ENCODE results near the gene CLDN15.

The CLDN15 gene

GRCh38 chr7:101233907-101234547 is 3.6 kb downstream of the CLDN15 start:
- Histone ChIP-seq H3K4me3 (ENCODE audit: low read length) (no peak overlapping the region), H3K27me3 (ENCODE audit: insufficient read depth, low read length) (no peaks in the 10 kb centered on the region), H3K27ac (ENCODE audit: low read length) (no peak overlapping the region), H3K36me3 (ENCODE audit: insufficient read depth, low read depth, low read length) (peaks cover 10% of the 10 kb centered on the region; the same call in 1 of the 2 replicates), H3K9me3 (ENCODE audit: insufficient read depth, low read depth, low read length) (no peaks in the 10 kb centered on the region), H3K4me1 (ENCODE audit: insufficient read depth, low read length) (peaks cover 2% of the 10 kb centered on the region; the same call in 1 of the 2 replicates), H3K9ac (ENCODE audit: low read depth, low read length) (no peak overlapping the region)

GRCh38 chr7:101232141-101232850 is 5.3 kb downstream of the CLDN15 start:
- Histone ChIP-seq H3K4me1 (ENCODE audit: insufficient read depth, low read length) (no peaks in the 10 kb centered on the region; the same call in 1 of the 2 replicates), H3K9me3 (ENCODE audit: insufficient read depth, low read depth, low read length) (no peaks in the 10 kb centered on the region), H3K36me3 (ENCODE audit: insufficient read depth, low read depth, low read length) (no peaks in the 10 kb centered on the region), H3K27me3 (ENCODE audit: insufficient read depth, low read length) (no peaks in the 10 kb centered on the region), H3K27ac (ENCODE audit: low read length) (no peak overlapping the region), H3K4me3 (ENCODE audit: low read length) (peak overlapping the region; percentile 76), H3K9ac (ENCODE audit: low read depth, low read length) (peak overlapping the region; percentile 59; the same call in 1 of the 2 replicates)

DNA sequence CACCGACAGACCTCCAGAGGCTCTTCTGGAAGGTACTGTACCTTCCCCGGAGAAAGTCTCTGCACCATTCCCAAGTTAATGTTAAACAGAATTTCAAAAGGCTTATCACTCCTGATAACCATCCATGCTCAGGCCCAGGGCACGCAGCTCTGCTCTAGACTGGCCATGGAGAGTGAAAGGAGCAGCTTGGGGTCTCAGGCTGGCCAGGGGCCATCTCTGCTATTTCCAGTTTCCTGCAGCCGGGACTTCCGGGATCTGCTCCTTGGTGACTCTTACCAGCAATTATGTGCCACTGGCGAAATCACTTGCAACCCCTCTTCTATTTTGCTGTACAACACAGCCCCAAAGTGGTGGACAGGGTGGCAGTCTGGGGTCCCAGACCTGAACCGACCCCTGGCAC is 6.0 kb downstream of the CLDN15 start:
- H3K36me3 ChIP-seq (ENCODE audit: insufficient read depth, low read depth, low read length): peaks cover 3% of the 10 kb centered on the region; the same call in 1 of the 2 replicates
- H3K27me3 ChIP-seq (ENCODE audit: insufficient read depth, low read length): no peaks in the 10 kb centered on the region

GRCh38 chr7:101226721-101227120 is 10.9 kb downstream of the CLDN15 start:
- Histone ChIP-seq H3K9me3 (ENCODE audit: insufficient read depth, low read depth, low read length) (no peaks in the 10 kb centered on the region), H3K4me1 (ENCODE audit: insufficient read depth, low read length) (no peaks in the 10 kb centered on the region; the same call in 1 of the 2 replicates), H3K36me3 (ENCODE audit: insufficient read depth, low read depth, low read length) (peaks cover 20% of the 10 kb centered on the region), H3K4me3 (ENCODE audit: low read length) (no peak overlapping the region), H3K9ac (ENCODE audit: low read depth, low read length) (no peak overlapping the region), H3K27ac (ENCODE audit: low read length) (no peak overlapping the region), H3K27me3 (ENCODE audit: insufficient read depth, low read length) (no peaks in the 10 kb centered on the region)

More for the DNA sequence above, 6.0 kb downstream of the CLDN15 start:
- H3K9me3 ChIP-seq (ENCODE audit: insufficient read depth, low read depth, low read length): no peaks in the 10 kb centered on the region
- H3K9ac ChIP-seq (ENCODE audit: low read depth, low read length): peak overlapping the region; percentile 59; the same call in 1 of the 2 replicates
- H3K4me3 ChIP-seq (ENCODE audit: low read length): peak overlapping the region; percentile 76; the same call in 1 of the 2 replicates
- H3K27ac ChIP-seq (ENCODE audit: low read length): no peak overlapping the region
- H3K4me1 ChIP-seq (ENCODE audit: insufficient read depth, low read length): no peaks in the 10 kb centered on the region; the same call in 1 of the 2 replicates

DNA sequence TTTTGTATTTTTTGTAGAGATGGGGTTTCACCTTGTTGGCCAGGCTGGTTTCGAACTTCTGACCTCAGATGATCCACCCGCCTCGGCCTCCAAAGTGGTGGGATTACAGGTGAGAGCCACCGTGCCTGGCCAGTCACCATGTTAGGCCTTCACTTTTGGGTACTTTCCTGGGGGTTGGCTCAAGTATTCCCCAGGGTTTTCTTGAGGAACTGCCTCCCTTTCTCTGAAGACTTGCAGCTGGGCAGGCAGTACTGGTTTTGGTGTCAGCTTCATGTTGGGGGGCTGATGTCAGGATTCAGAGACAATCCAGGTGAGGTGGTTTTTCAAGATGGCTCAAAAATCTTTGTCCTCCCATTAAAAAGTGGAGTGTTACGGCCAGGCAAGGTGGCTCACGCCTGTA is 12.0 kb downstream of the CLDN15 start:
- Histone ChIP-seq H3K4me1 (ENCODE audit: insufficient read depth, low read length) (no peaks in the 10 kb centered on the region), H3K27me3 (ENCODE audit: insufficient read depth, low read length) (no peaks in the 10 kb centered on the region), H3K36me3 (ENCODE audit: insufficient read depth, low read depth, low read length) (peaks cover 20% of the 10 kb centered on the region), H3K27ac (ENCODE audit: low read length) (no peak overlapping the region), H3K9ac (ENCODE audit: low read depth, low read length) (no peak overlapping the region), H3K4me3 (ENCODE audit: low read length) (no peak overlapping the region), H3K9me3 (ENCODE audit: insufficient read depth, low read depth, low read length) (no peaks in the 10 kb centered on the region)

- no peaks in the 10 kb centered on the region for H3K9me3 ChIP-seq (ENCODE audit: insufficient read depth, low read depth, low read length)
- H3K36me3 ChIP-seq (ENCODE audit: insufficient read depth, low read depth, low read length): peaks cover 20% of the 10 kb centered on the region
These were observed 14.1 kb downstream of the CLDN15 start for GRCh38 chr7:101223528-101223927.

GRCh38 chr7:101222275-101222830 is 15.2 kb downstream of the CLDN15 start:
- Histone ChIP-seq H3K9me3 (ENCODE audit: insufficient read depth, low read depth, low read length) (no peaks in the 10 kb centered on the region), H3K27ac (ENCODE audit: low read length) (no peak overlapping the region), H3K9ac (ENCODE audit: low read depth, low read length) (no peak overlapping the region), H3K27me3 (ENCODE audit: insufficient read depth, low read length) (no peaks in the 10 kb centered on the region), H3K36me3 (ENCODE audit: insufficient read depth, low read depth, low read length) (peaks cover 20% of the 10 kb centered on the region), H3K4me3 (ENCODE audit: low read length) (no peak overlapping the region), H3K4me1 (ENCODE audit: insufficient read depth, low read length) (no peaks in the 10 kb centered on the region)

More at GRCh38 chr7:101223528-101223927, 14.1 kb downstream of the CLDN15 start:
- Histone ChIP-seq H3K4me3 (ENCODE audit: low read length) (no peak overlapping the region), H3K9ac (ENCODE audit: low read depth, low read length) (no peak overlapping the region), H3K27ac (ENCODE audit: low read length) (no peak overlapping the region), H3K4me1 (ENCODE audit: insufficient read depth, low read length) (no peaks in the 10 kb centered on the region), H3K27me3 (ENCODE audit: insufficient read depth, low read length) (no peaks in the 10 kb centered on the region)

DNA sequence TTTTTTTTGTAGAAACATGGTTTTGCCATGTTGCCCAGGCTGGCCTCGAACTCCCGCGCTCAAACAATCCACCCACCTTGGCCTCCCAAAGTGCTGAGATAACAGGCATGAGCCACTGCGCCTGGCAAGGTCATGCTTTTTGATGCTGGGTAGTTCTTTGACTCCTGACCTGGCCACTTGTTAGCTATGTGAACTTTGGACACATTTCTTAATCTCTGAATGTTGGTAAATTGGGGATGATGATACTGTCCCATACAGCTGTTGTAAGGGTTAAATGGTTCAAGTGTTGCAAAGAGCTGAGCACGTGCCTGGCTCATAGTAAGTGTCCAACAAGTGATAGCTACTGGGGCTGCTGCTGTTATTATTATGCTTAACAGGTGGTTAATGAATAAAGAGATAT is 17.3 kb downstream of the CLDN15 start:
- Histone ChIP-seq H3K36me3 (ENCODE audit: insufficient read depth, low read depth, low read length) (peaks cover 16% of the 10 kb centered on the region), H3K27me3 (ENCODE audit: insufficient read depth, low read length) (peaks cover 5% of the 10 kb centered on the region; the same call in 1 of the 2 replicates), H3K9ac (ENCODE audit: low read depth, low read length) (no peak overlapping the region), H3K4me1 (ENCODE audit: insufficient read depth, low read length) (no peaks in the 10 kb centered on the region; the same call in 1 of the 2 replicates), H3K27ac (ENCODE audit: low read length) (no peak overlapping the region), H3K9me3 (ENCODE audit: insufficient read depth, low read depth, low read length) (no peaks in the 10 kb centered on the region), H3K4me3 (ENCODE audit: low read length) (no peak overlapping the region)

GRCh38 chr7:101218236-101219125 is 19.1 kb downstream of the CLDN15 start:
- peak overlapping the region; percentile 90 for H3K4me3 ChIP-seq (ENCODE audit: low read length)
- no peak overlapping the region for H3K27ac ChIP-seq (ENCODE audit: low read length)
- H3K4me1 ChIP-seq (ENCODE audit: insufficient read depth, low read length): no peaks in the 10 kb centered on the region; the same call in 1 of the 2 replicates
- no peaks in the 10 kb centered on the region for H3K9me3 ChIP-seq (ENCODE audit: insufficient read depth, low read depth, low read length)
- H3K27me3 ChIP-seq (ENCODE audit: insufficient read depth, low read length): peaks cover 5% of the 10 kb centered on the region; the same call in 1 of the 2 replicates
- H3K36me3 ChIP-seq (ENCODE audit: insufficient read depth, low read depth, low read length): peaks cover 3% of the 10 kb centered on the region; the same call in 1 of the 2 replicates
- H3K9ac ChIP-seq (ENCODE audit: low read depth, low read length): peak overlapping the region; percentile 79

DNA sequence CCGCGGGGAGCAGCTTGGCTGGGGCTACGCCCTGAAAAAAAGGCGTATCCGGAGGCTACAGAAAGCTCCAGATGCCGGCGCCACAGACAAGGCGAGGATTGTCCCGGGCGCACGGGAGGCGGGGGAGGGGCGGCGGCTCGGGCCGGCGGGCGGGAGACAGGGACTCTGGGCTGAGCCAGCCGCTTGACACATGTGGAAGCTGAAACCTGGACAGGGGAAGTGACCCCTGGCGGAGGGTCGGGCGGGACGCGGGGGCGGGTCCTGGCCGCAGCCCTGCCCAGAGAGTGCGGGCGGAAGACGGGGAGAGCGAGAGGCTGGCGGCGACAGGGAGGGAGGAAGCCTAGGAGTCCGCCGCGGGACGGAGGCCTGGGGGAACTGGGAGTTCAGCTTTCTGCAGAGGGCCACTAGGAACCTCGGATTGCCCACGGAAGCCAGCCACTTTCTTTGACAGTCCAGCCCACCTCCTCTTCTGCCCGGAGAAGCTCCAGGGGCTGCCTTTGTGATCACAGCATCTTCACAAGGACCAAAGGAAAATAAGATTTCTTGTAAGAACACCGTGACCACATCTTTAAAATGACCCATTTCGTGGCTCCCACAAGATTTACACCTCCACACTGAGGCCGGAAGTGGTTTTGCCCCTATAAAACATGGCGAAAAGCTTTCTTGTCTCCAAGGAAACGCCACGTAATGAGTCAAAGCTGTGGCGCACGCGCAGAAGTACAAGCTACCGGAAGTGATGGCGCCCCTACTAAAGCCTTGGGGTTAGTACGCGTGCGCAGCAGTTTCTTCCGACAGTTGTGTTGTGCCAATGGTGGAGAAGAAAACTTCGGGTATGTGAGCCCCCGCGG is 20.0 kb downstream of the CLDN15 start, which contains the start of the genes PLOD3 and ZNHIT1:
TSS of gene PLOD3 (minus strand) at position 194 of the 848 bp plus-strand sequence. CDS start 307 bp downstream, outside the sequence.
TSS of gene ZNHIT1 (plus strand) at position 778 of the 848 bp plus-strand sequence. CDS start at position 809, 31 bp downstream.
- H3K4me1 ChIP-seq (ENCODE audit: insufficient read depth, low read length): no peaks in the 10 kb centered on the region; the same call in 1 of the 2 replicates
- peaks cover 5% of the 10 kb centered on the region; the same call in 1 of the 2 replicates for H3K27me3 ChIP-seq (ENCODE audit: insufficient read depth, low read length)
- no peaks in the 10 kb centered on the region for H3K36me3 ChIP-seq (ENCODE audit: insufficient read depth, low read depth, low read length)
- peak within 1 kb of the TSS; percentile 90 for H3K4me3 ChIP-seq (ENCODE audit: low read length)
- no peaks in the 10 kb centered on the region for H3K9me3 ChIP-seq (ENCODE audit: insufficient read depth, low read depth, low read length)
- peak within 1 kb of the TSS; percentile 63 for H3K27ac ChIP-seq (ENCODE audit: low read length)
- peak within 1 kb of the TSS; percentile 79 for H3K9ac ChIP-seq (ENCODE audit: low read depth, low read length)

All from iPS-20b (cell line).